ENCODE measurements around the gene PBX3. TPM values are rescaled to one million over a fixed set of nuclear protein-coding genes. Genes with fewer than 3 reads are reported as not detected.
A peak's percentile ranks its signal among the peaks of the same experiment; 100 is the strongest.

PBX3 gene
- total RNA-seq, 1 experiment from 2014 or later = 46.0 TPM

DNA sequence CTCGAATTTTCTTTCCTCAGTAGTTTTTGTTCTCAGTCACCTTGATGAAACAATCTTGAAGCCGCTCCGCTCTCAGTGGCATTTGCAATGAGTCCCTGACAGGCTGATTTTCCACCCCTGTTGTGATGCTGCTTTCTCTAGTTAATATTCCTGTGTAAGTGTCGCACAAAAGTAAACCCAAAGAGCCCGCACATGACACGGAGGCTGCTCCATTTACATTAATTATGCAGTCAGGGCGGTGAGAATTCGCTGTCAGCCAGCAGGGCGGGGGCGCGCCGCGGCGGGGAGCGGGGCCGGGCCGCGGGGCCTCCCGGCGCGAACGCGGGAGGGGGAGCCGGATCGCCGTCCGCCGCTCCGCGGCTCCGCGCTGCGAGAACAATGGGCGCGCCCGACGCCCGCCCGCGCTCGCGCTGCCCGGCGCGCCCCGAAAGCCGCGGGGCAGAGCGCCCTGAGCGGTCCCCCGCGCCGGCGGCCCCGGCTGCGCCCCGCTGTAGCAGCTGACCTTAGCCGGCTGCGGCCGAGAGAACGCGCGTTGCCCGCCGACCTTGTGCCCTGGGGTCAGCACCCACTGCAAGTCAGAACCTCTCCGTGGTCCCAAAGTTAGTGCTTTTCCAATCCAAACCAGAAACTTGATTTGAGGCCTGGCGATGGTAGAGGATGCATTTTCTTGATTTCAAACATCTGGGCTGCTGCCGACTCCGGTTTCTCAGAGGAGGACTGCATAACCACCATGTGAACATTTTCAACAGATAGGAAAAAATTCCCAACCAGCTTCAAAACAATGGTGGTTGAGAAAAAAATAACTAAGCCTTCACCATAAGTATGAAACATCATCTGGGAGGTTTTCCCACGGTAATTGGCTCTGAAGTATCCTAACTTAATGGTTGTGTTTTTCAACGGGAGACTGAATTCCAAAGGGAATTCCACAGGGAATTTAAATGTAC is 142.6 kb downstream of the PBX3 start:
- Histone ChIP-seq H3K9ac (ENCODE audit: extremely low read depth, insufficient read length, low read length) (peak overlapping the region; percentile 42), H3K27ac (ENCODE audit: insufficient read length, low read depth, low read length) (no peak overlapping the region), H3K56ac (ENCODE audit: insufficient read length, low read depth, low read length) (no peak overlapping the region), H2BK12ac (ENCODE audit: insufficient read length, low read depth, low read length) (no peak overlapping the region), H3K79me2 (ENCODE audit: insufficient read depth, low read length) (no peaks in the 10 kb centered on the region; the same call in 1 of the 2 replicates), H3K14ac (ENCODE audit: insufficient read depth, low read length) (no peak overlapping the region), H2BK20ac (ENCODE audit: low read depth, low read length, poor library complexity, severe bottlenecking) (no peak overlapping the region), H2AFZ (ENCODE audit: low read length) (no peak overlapping the region), H4K8ac (replicated peaks; ENCODE audit: insufficient read length, low read depth, low read length) (no peak overlapping the region), H3K4me1 (ENCODE audit: insufficient read depth, low read length) (peaks cover 2% of the 10 kb centered on the region; the same call in 1 of the 2 replicates), H4K5ac (ENCODE audit: insufficient read length, low read depth, low read length) (no peak overlapping the region), H4K91ac (ENCODE audit: insufficient read length, low read depth, low read length) (no peak overlapping the region), H3T11ph (ENCODE audit: low read length) (no peak overlapping the region), H3K9me3 (ENCODE audit: control insufficient read depth, low read depth, low read length) (no peaks in the 10 kb centered on the region), H3K4ac (ENCODE audit: low read depth, low read length) (no peak overlapping the region), H3K79me1 (ENCODE audit: insufficient read depth, low read depth, low read length, poor library complexity, severe bottlenecking) (no peaks in the 10 kb centered on the region), H2BK5ac (ENCODE audit: insufficient read length, low read length) (no peak overlapping the region), H4K20me1 (ENCODE audit: control insufficient read depth, insufficient read depth, insufficient read length) (no peaks in the 10 kb centered on the region), H3K23ac (ENCODE audit: insufficient read length, low read depth, low read length) (no peak overlapping the region), H3K18ac (ENCODE audit: insufficient read length, low read depth, low read length) (no peak overlapping the region), H2AK5ac (ENCODE audit: insufficient read length, low read length) (no peak overlapping the region), H2BK120ac (ENCODE audit: low read depth, low read length, poor library complexity, severe bottlenecking) (no peak overlapping the region), H3K27me3 (ENCODE audit: insufficient read depth, low read length) (no peaks in the 10 kb centered on the region), H3K4me2 (ENCODE audit: insufficient read depth, insufficient read length, low read length) (peak overlapping the region; percentile 95), H3K23me2 (ENCODE audit: insufficient read length, low read depth, low read length, poor library complexity, severe bottlenecking) (peaks cover 6% of the 10 kb centered on the region), H2BK15ac (ENCODE audit: low read depth, low read length) (no peak overlapping the region)
- Mint-ChIP-seq H3K27ac (peak overlapping the region; percentile 84 to 87 (median 85)), H3K4me3 (peak overlapping the region; percentile 80 to 87), H3K36me3 (ENCODE audit: insufficient read depth in 1 of 3, low read depth in 3 of 3) (no peaks in the 10 kb centered on the region), H3K4me1 (peaks cover 77 to 79% of the 10 kb centered on the region in 2 experiments), H3K27me3 (ENCODE audit: low read depth) (no peaks in the 10 kb centered on the region), H3K9me3 (no peaks in the 10 kb centered on the region)
- TF ChIP-seq, protein P1, sequence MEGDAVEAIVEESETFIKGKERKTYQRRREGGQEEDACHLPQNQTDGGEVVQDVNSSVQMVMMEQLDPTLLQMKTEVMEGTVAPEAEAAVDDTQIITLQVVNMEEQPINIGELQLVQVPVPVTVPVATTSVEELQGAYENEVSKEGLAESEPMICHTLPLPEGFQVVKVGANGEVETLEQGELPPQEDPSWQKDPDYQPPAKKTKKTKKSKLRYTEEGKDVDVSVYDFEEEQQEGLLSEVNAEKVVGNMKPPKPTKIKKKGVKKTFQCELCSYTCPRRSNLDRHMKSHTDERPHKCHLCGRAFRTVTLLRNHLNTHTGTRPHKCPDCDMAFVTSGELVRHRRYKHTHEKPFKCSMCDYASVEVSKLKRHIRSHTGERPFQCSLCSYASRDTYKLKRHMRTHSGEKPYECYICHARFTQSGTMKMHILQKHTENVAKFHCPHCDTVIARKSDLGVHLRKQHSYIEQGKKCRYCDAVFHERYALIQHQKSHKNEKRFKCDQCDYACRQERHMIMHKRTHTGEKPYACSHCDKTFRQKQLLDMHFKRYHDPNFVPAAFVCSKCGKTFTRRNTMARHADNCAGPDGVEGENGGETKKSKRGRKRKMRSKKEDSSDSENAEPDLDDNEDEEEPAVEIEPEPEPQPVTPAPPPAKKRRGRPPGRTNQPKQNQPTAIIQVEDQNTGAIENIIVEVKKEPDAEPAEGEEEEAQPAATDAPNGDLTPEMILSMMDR (conservative IDR thresholded peaks at IDR 0.05) = no peak
- WGBS (ENCODE audit: extremely low coverage, insufficient read length, low lambda C conversion rate) = no CpG with 5 or more reads among the region's 71 CpGs
- DNase-seq = peak; percentile 51
